Neural progenitor cell (in vitro differentiated cells): ENCODE data around the gene TFG.

ENCODE experiments used
- EZH2phosphoT487 ChIP-seq: fragments of 200-600 bp; sonication (generic); IDR thresholded peaks from 2 replicates; pipeline ENCODE4 v1.6.1; 2017; ENCODE audit warnings: antibody characterized with exemption
- TF ChIP-seq, protein P1 (sequence below): fragments of 200-600 bp; sonication (generic); IDR thresholded peaks from 2 replicates; pipeline ENCODE4 v1.5.1; 2017; ENCODE audit warnings: antibody characterized with exemption, mild to moderate bottlenecking

GRCh38 chr3:100765437-100765975, 56.2 kb downstream of the TFG start:
- TF ChIP-seq, protein P1, sequence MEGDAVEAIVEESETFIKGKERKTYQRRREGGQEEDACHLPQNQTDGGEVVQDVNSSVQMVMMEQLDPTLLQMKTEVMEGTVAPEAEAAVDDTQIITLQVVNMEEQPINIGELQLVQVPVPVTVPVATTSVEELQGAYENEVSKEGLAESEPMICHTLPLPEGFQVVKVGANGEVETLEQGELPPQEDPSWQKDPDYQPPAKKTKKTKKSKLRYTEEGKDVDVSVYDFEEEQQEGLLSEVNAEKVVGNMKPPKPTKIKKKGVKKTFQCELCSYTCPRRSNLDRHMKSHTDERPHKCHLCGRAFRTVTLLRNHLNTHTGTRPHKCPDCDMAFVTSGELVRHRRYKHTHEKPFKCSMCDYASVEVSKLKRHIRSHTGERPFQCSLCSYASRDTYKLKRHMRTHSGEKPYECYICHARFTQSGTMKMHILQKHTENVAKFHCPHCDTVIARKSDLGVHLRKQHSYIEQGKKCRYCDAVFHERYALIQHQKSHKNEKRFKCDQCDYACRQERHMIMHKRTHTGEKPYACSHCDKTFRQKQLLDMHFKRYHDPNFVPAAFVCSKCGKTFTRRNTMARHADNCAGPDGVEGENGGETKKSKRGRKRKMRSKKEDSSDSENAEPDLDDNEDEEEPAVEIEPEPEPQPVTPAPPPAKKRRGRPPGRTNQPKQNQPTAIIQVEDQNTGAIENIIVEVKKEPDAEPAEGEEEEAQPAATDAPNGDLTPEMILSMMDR, result no peak
- TF ChIP-seq EZH2phosphoT487, result no peak
